Endothelial cell of umbilical vein (primary cell): Measurements from ENCODE around the gene BTBD2. TPM values are rescaled to one million over a fixed set of nuclear protein-coding genes. Genes with fewer than 3 reads are reported as not detected.

Experiments used
- BruUV-seq: library from RNA; stranded (reverse); fragments of 400-500 nt; replicated peaks from 2 replicates; lab custom pipeline; 2021; lab: Mats Ljungman, UMichigan
- CTCF ChIA-PET: fragments of 300-600, 350-600 bp; sonication (Branson Sonifier 250); formaldehyde crosslinking; loops from one replicate; lab custom pipeline; 2021; ENCODE audit warnings: antibody characterized with exemption, inconsistent platforms; lab: Charles Lee
- POLR2A ChIA-PET: fragments of 300-600, 350-600 bp; sonication (Branson Sonifier 250); formaldehyde crosslinking; loops from one replicate; lab custom pipeline; 2021; ENCODE audit warnings: antibody characterized with exemption, inconsistent platforms; lab: Charles Lee
- DNase-seq: peaks from one replicate; pipeline ENCODE4 v3.0.0-alpha.2; 2011; ENCODE audit warnings: low read depth, low spot score
- FAIRE-seq: peaks from 2 replicates; lab custom pipeline; 2011; peaks lifted over from hg19 to GRCh38; lab: Jason Lieb, UNC
- H2AFZ ChIP-seq: 2 replicates; pipeline ENCODE4 v1.6.0; 2012; ENCODE audit warnings: low read depth, low read length, control low read depth, inconsistent platforms
- H3K27ac ChIP-seq: 2 replicates; pipeline ENCODE4 v1.5.1; 2011; ENCODE audit warnings: low read depth, mild to moderate bottlenecking, control low read depth, low read length, moderate library complexity; ENCODE audit not compliant: insufficient read depth
- H3K27me3 ChIP-seq, 2 experiments: 2 replicates each; pipeline versions ENCODE4 v1.6.0 to v1.6.1; 2011; ENCODE audit warnings: low read length in 2 of 2, mixed read lengths in 1 of 2; ENCODE audit not compliant: control insufficient read depth in 2 of 2, insufficient read depth in 2 of 2
- H3K36me3 ChIP-seq, 2 experiments: 2 replicates in 1 of 2; 3 replicates in 1 of 2; pipeline ENCODE4 v1.5.1; 2011; ENCODE audit warnings: low read length in 2 of 2, mild to moderate bottlenecking in 1 of 2, moderate library complexity in 1 of 2; ENCODE audit not compliant: control insufficient read depth in 2 of 2, insufficient read depth in 2 of 2; ENCODE audit errors: extremely low read depth in 1 of 2
- H3K4me1 ChIP-seq: 3 replicates; pipeline ENCODE4 v1.5.1; 2011; ENCODE audit warnings: mild to moderate bottlenecking, low read length; ENCODE audit not compliant: control insufficient read depth, insufficient read depth; ENCODE audit errors: extremely low read depth
- H3K4me2 ChIP-seq: 2 replicates; pipeline ENCODE4 v1.6.1; 2011; ENCODE audit warnings: low read length, control low read depth, mixed read lengths; ENCODE audit not compliant: insufficient read depth
- H3K4me3 ChIP-seq, 3 experiments: fragments of 200-600 bp in 1 of 3; sonication (generic), shearing (Covaris generic) in 1 of 3; replicated peaks in 1 of 3; 2 replicates each; pipeline ENCODE4 v1.5.1; 2011 to 2016; ENCODE audit warnings: control low read depth in 3 of 3, low read length in 3 of 3, mild to moderate bottlenecking in 2 of 3, inconsistent platforms in 1 of 3, low read depth in 1 of 3, moderate library complexity in 1 of 3; ENCODE audit not compliant: insufficient read depth in 1 of 3
- H3K79me2 ChIP-seq: 2 replicates; pipeline ENCODE4 v1.6.0; 2012; ENCODE audit warnings: low read length, inconsistent platforms; ENCODE audit not compliant: control insufficient read depth, insufficient read depth
- H3K9ac ChIP-seq: replicated peaks from 2 replicates; pipeline ENCODE3; 2011; ENCODE audit warnings: low read length, control low read depth; ENCODE audit not compliant: insufficient read depth; ENCODE audit errors: extremely low read depth
- H3K9me1 ChIP-seq: replicated peaks from 3 replicates; pipeline ENCODE4 v1.6.0; 2011; ENCODE audit warnings: mild to moderate bottlenecking, low read length; ENCODE audit not compliant: control insufficient read depth, insufficient read depth; ENCODE audit errors: extremely low read depth
- H3K9me3 ChIP-seq: replicated peaks from 2 replicates; pipeline ENCODE4 v1.5.1; 2012; ENCODE audit warnings: low read length, inconsistent platforms; ENCODE audit not compliant: control insufficient read depth, insufficient read depth
- H4K20me1 ChIP-seq: replicated peaks from 2 replicates; pipeline ENCODE3; 2011; ENCODE audit warnings: mild to moderate bottlenecking, low read length; ENCODE audit not compliant: control insufficient read depth, insufficient read depth; ENCODE audit errors: extremely low read depth
- CTCF ChIP-seq, 2 donors: IDR thresholded peaks; 1 replicate in 1 of 2; 2 replicates in 1 of 2; pipeline ENCODE4 v1.5.1; 2011; ENCODE audit warnings: low read length in 2 of 2, mild to moderate bottlenecking in 2 of 2, moderate library complexity in 2 of 2, control low read depth in 1 of 2, inconsistent platforms in 1 of 2, low read depth in 1 of 2; ENCODE audit not compliant: insufficient read depth in 1 of 2; ENCODE audit errors: extremely low read depth in 1 of 2
- EZH2 ChIP-seq: IDR thresholded peaks from 2 replicates; pipeline ENCODE4 v1.6.1; 2012; ENCODE audit warnings: borderline replicate concordance, low read depth, mild to moderate bottlenecking, moderate library complexity, low read length, inconsistent platforms; ENCODE audit not compliant: severe bottlenecking
- FOS ChIP-seq: IDR thresholded peaks from 2 replicates; pipeline ENCODE4 v1.6.1; 2011; ENCODE audit warnings: mild to moderate bottlenecking, low read length, moderate library complexity, borderline replicate concordance; ENCODE audit not compliant: insufficient read depth
- GATA2 ChIP-seq: IDR thresholded peaks from 2 replicates; pipeline ENCODE4 v1.7.0; 2011; ENCODE audit warnings: low read depth, mild to moderate bottlenecking, moderate library complexity, mixed read lengths, low read length; ENCODE audit not compliant: insufficient read length, insufficient read depth
- JUN ChIP-seq: IDR thresholded peaks from 2 replicates; pipeline ENCODE4 v1.6.1; 2011; ENCODE audit warnings: borderline replicate concordance, low read depth; ENCODE audit not compliant: insufficient read length, insufficient read depth
- MAX ChIP-seq: IDR thresholded peaks from 2 replicates; pipeline ENCODE4 v1.6.1; 2011; ENCODE audit not compliant: insufficient read depth, insufficient read length
- MYC ChIP-seq: IDR thresholded peaks from one replicate; pipeline ENCODE4 v1.6.1; 2011; ENCODE audit warnings: mild to moderate bottlenecking, low read depth, low read length
- POLR2A ChIP-seq: IDR thresholded peaks from 2 replicates; pipeline ENCODE4 v1.6.1; 2012; ENCODE audit warnings: low read depth, mild to moderate bottlenecking, control low read depth, low read length
- POLR2AphosphoS5 ChIP-seq: IDR thresholded peaks from 2 replicates; pipeline ENCODE4 v1.6.1; 2012; ENCODE audit warnings: low read depth, mild to moderate bottlenecking, control low read depth, low read length, moderate library complexity; ENCODE audit not compliant: insufficient read depth
- dilution Hi-C: fragments of 300-500 bp; cut with MboI; formaldehyde crosslinking; loops from one replicate; pipeline ENCODE4 v1.15.0; 2019; ENCODE audit warnings: low sequenced_read_pairs; ENCODE audit not compliant: extremely low pct_ligation_motif_present
- intact Hi-C: fragments of 100-400 bp; cut with micrococcal nuclease; formaldehyde crosslinking; loops from one replicate; pipeline ENCODE4 v1.10.0; 2022
- polyA plus RNA-seq, 4 experiments: library from polyadenylated mRNA; depleted of rRNA in 3 of 4; stranded (reverse) in 3 of 4; unstranded in 1 of 4; fragments of >200 nt; gene quantifications; 2 replicates each; pipeline versions ENCODE4 v1.2.1 to v1.2.3, GENCODE V29; 2011 to 2012; ENCODE audit warnings: missing spikeins in 1 of 4
- total RNA-seq: library from RNA; stranded (reverse); gene quantifications from 2 replicates; pipeline ENCODE4 v1.2.3, GENCODE V29; 2021

The BTBD2 gene
- total and polyA plus RNA-seq, 2 donors (not counting 3 experiments of a cell fraction or from before 2014, with no cell fraction given) = 59.2 to 78.2 TPM

- no peaks in the 10 kb centered on the region for H3K27me3 ChIP-seq
- BruUV-seq = no TSS peak
- H3K9me3 ChIP-seq = no peaks in the 10 kb centered on the region
- H3K79me2 ChIP-seq = peaks cover 24% of the 10 kb centered on the region
- H3K4me3 ChIP-seq = no peak overlapping the region
- peaks cover 0 to 26% of the 10 kb centered on the region in 2 experiments for H3K36me3 ChIP-seq
- intact Hi-C loops = no loop called here
- no peak overlapping the region for H3K4me2 ChIP-seq
- no peaks in the 10 kb centered on the region for H4K20me1 ChIP-seq
- dilution Hi-C loops = no loop called here
- ChIA-PET CTCF (no interaction called here), POLR2A (no interaction called here)
- no peaks in the 10 kb centered on the region for H3K4me1 ChIP-seq
- DNase-seq (no peak), FAIRE-seq (no peak)
- H3K27ac ChIP-seq = no peak overlapping the region
- H3K9ac ChIP-seq = no peak overlapping the region
- H3K9me1 ChIP-seq = no peaks in the 10 kb centered on the region
- no peak for TF ChIP-seq CTCF (IDR thresholded peaks at IDR 0.05; ENCODE audit: extremely low read depth in 1 of 2, insufficient read depth in 1 of 2, low read depth in 1 of 2, low read length in 2 of 2)
- no peak for TF ChIP-seq JUN
- no peak for TF ChIP-seq GATA2
- no peak for TF ChIP-seq FOS
- TF ChIP-seq EZH2 = no peak
- no peak for TF ChIP-seq POLR2AphosphoS5
- TF ChIP-seq POLR2A = no peak
- no peak for TF ChIP-seq MYC
- no peak for TF ChIP-seq MAX
- no peak overlapping the region for H2AFZ ChIP-seq
Observed at GRCh38 chr19:1975162-1975480, 40.4 kb downstream of the BTBD2 start.
